Neuron (in vitro differentiated cells): ENCODE data around the gene XYLT1.
"Not testable (repeated sequence)": the region's sequence is repeated elsewhere in the genome, so short reads cannot be mapped to it uniquely, and the experiment has no call there.

ENCODE experiments used
- H2AFZ ChIP-seq: one replicate; pipeline ENCODE4 v1.6.1; 2013; ENCODE audit warnings: low read depth, mild to moderate bottlenecking, inconsistent platforms, low read length, moderate library complexity
- H3K27me3 ChIP-seq: one replicate; pipeline ENCODE4 v1.6.1; 2013; ENCODE audit warnings: low read length; ENCODE audit not compliant: insufficient read depth
- H3K36me3 ChIP-seq: one replicate; pipeline ENCODE4 v1.6.1; 2013; ENCODE audit warnings: low read length; ENCODE audit not compliant: insufficient read depth
- H3K4me1 ChIP-seq: one replicate; pipeline ENCODE4 v1.6.1; 2013; ENCODE audit warnings: low read length; ENCODE audit not compliant: insufficient read depth
- H3K4me3 ChIP-seq: 2 replicates; pipeline ENCODE4 v1.5.1; 2013; ENCODE audit warnings: mild to moderate bottlenecking, low read length, moderate library complexity
- H3K9me3 ChIP-seq: one replicate; pipeline ENCODE4 v1.6.1; 2013; ENCODE audit warnings: low read length

XYLT1 gene

GRCh38 chr16:17309510-17309909 is 161.2 kb downstream of the XYLT1 start:
- Histone ChIP-seq H3K4me3 (no peak overlapping the region), H3K27me3 (no peaks in the 10 kb centered on the region), H2AFZ (no peak overlapping the region), H3K9me3 (no peaks in the 10 kb centered on the region), H3K36me3 (no peaks in the 10 kb centered on the region), H3K4me1 (peaks cover 13% of the 10 kb centered on the region)

- Histone ChIP-seq H3K9me3 (no peaks in the 10 kb centered on the region), H3K4me3 (no peak overlapping the region), H3K36me3 (no peaks in the 10 kb centered on the region), H3K27me3 (no peaks in the 10 kb centered on the region), H2AFZ (no peak overlapping the region), H3K4me1 (peaks cover 13% of the 10 kb centered on the region)
Measured at GRCh38 chr16:17308186-17308585, 162.6 kb downstream of the XYLT1 start.

GRCh38 chr16:17307504-17307903 is 163.3 kb downstream of the XYLT1 start:
- Histone ChIP-seq H2AFZ (no peak overlapping the region), H3K4me3 (no peak overlapping the region), H3K9me3 (no peaks in the 10 kb centered on the region), H3K27me3 (no peaks in the 10 kb centered on the region), H3K4me1 (peaks cover 13% of the 10 kb centered on the region), H3K36me3 (no peaks in the 10 kb centered on the region)

GRCh38 chr16:17306745-17307144 is 164.0 kb downstream of the XYLT1 start:
- Histone ChIP-seq H3K9me3 (no peaks in the 10 kb centered on the region), H3K36me3 (no peaks in the 10 kb centered on the region), H3K27me3 (no peaks in the 10 kb centered on the region), H2AFZ (no peak overlapping the region), H3K4me1 (peaks cover 15% of the 10 kb centered on the region), H3K4me3 (no peak overlapping the region)

- H3K27me3 ChIP-seq, H3K9me3 ChIP-seq, H3K4me3 ChIP-seq, H2AFZ ChIP-seq, H3K36me3 ChIP-seq: not testable (repeated sequence)
- H3K4me1 ChIP-seq, result peaks cover 19% of the 10 kb centered on the region
Measured at GRCh38 chr16:17306211-17306610, 164.5 kb downstream of the XYLT1 start.

GRCh38 chr16:17305694-17306093 is 165.1 kb downstream of the XYLT1 start:
- Histone ChIP-seq H3K9me3 (no peaks in the 10 kb centered on the region), H3K36me3 (no peaks in the 10 kb centered on the region), H2AFZ (no peak overlapping the region), H3K4me3 (no peak overlapping the region), H3K27me3 (no peaks in the 10 kb centered on the region), H3K4me1 (peaks cover 22% of the 10 kb centered on the region)

- Histone ChIP-seq H3K9me3 (no peaks in the 10 kb centered on the region), H3K36me3 (no peaks in the 10 kb centered on the region), H3K4me1 (peaks cover 33% of the 10 kb centered on the region), H3K4me3 (no peak overlapping the region), H2AFZ (no peak overlapping the region), H3K27me3 (no peaks in the 10 kb centered on the region)
Measured at GRCh38 chr16:17304491-17305119, 166.2 kb downstream of the XYLT1 start.

- no peak overlapping the region for H3K4me3 ChIP-seq
- no peak overlapping the region for H2AFZ ChIP-seq
- H3K36me3 ChIP-seq, result no peaks in the 10 kb centered on the region
Measured at GRCh38 chr16:17304106-17304490, 166.7 kb downstream of the XYLT1 start.

GRCh38 chr16:17303101-17303500 is 167.7 kb downstream of the XYLT1 start:
- no peaks in the 10 kb centered on the region for H3K9me3 ChIP-seq
- no peaks in the 10 kb centered on the region for H3K27me3 ChIP-seq
- H3K36me3 ChIP-seq, result no peaks in the 10 kb centered on the region
- no peak overlapping the region for H2AFZ ChIP-seq
- peaks cover 39% of the 10 kb centered on the region for H3K4me1 ChIP-seq
- no peak overlapping the region for H3K4me3 ChIP-seq

More at GRCh38 chr16:17304106-17304490, 166.7 kb downstream of the XYLT1 start:
- no peaks in the 10 kb centered on the region for H3K27me3 ChIP-seq
- no peaks in the 10 kb centered on the region for H3K9me3 ChIP-seq
- H3K4me1 ChIP-seq, result peaks cover 38% of the 10 kb centered on the region

- H3K4me3 ChIP-seq, result no peak overlapping the region
- no peaks in the 10 kb centered on the region for H3K9me3 ChIP-seq
- H3K36me3 ChIP-seq, result no peaks in the 10 kb centered on the region
- no peak overlapping the region for H2AFZ ChIP-seq
- peaks cover 36% of the 10 kb centered on the region for H3K4me1 ChIP-seq
- H3K27me3 ChIP-seq, result no peaks in the 10 kb centered on the region
Measured at GRCh38 chr16:17302620-17303019, 168.1 kb downstream of the XYLT1 start.

GRCh38 chr16:17302214-17302613 is 168.5 kb downstream of the XYLT1 start:
- Histone ChIP-seq H2AFZ (no peak overlapping the region), H3K4me3 (no peak overlapping the region), H3K36me3 (no peaks in the 10 kb centered on the region), H3K9me3 (no peaks in the 10 kb centered on the region), H3K27me3 (no peaks in the 10 kb centered on the region), H3K4me1 (peaks cover 32% of the 10 kb centered on the region)

GRCh38 chr16:17301593-17302135 is 169.1 kb downstream of the XYLT1 start:
- H2AFZ ChIP-seq, result no peak overlapping the region
- H3K36me3 ChIP-seq, result no peaks in the 10 kb centered on the region
- no peak overlapping the region for H3K4me3 ChIP-seq
- H3K4me1 ChIP-seq, result peaks cover 30% of the 10 kb centered on the region
- no peaks in the 10 kb centered on the region for H3K9me3 ChIP-seq
- no peaks in the 10 kb centered on the region for H3K27me3 ChIP-seq

- Histone ChIP-seq H3K9me3 (no peaks in the 10 kb centered on the region), H3K4me3 (no peak overlapping the region), H3K27me3 (no peaks in the 10 kb centered on the region), H3K4me1 (peaks cover 33% of the 10 kb centered on the region), H3K36me3 (no peaks in the 10 kb centered on the region), H2AFZ (no peak overlapping the region)
Measured at GRCh38 chr16:17301184-17301583, 169.6 kb downstream of the XYLT1 start.

- Histone ChIP-seq H2AFZ (no peak overlapping the region), H3K27me3 (no peaks in the 10 kb centered on the region), H3K4me1 (peaks cover 30% of the 10 kb centered on the region), H3K36me3 (no peaks in the 10 kb centered on the region), H3K4me3 (no peak overlapping the region), H3K9me3 (no peaks in the 10 kb centered on the region)
Measured at GRCh38 chr16:17299790-17300189, 171.0 kb downstream of the XYLT1 start.
